Fibroblast of villous mesenchyme (primary cell): ENCODE data around the gene MBNL2. TPM values are rescaled to one million over a fixed set of nuclear protein-coding genes. Genes with fewer than 3 reads are reported as not detected.

ENCODE experiments used
- DNase-seq: peaks from one replicate; pipeline ENCODE4 v3.0.0-alpha.2; 2010; ENCODE audit warnings: low read depth
- H3K4me3 ChIP-seq: 2 replicates; pipeline ENCODE4 v1.5.1; 2011; ENCODE audit warnings: low read depth, mild to moderate bottlenecking, low read length
- CTCF ChIP-seq: IDR thresholded peaks from 2 replicates; pipeline ENCODE4 v1.5.1; 2012; ENCODE audit warnings: low read depth, mild to moderate bottlenecking, low read length; ENCODE audit not compliant: insufficient read depth
- total RNA-seq: library from RNA; depleted of rRNA; stranded (reverse); fragments of >200 nt; gene quantifications from 2 replicates; pipeline ENCODE4 v1.2.3, GENCODE V29; 2012

Gene MBNL2
- total RNA-seq, 1 donor = 120 TPM

GRCh38 chr13:97274829-97275649 lies 52.9 kb downstream of the MBNL2 start:
- DNase-seq = peak; percentile 89
- peak overlapping the region; percentile 12 for H3K4me3 ChIP-seq
- TF ChIP-seq CTCF = no peak

- DNase-seq = peak; percentile 32
- no peak for TF ChIP-seq CTCF
- H3K4me3 ChIP-seq = no peak overlapping the region
These were observed 53.8 kb downstream of the MBNL2 start for GRCh38 chr13:97275776-97276501.

- DNase-seq = no peak
- no peak for TF ChIP-seq CTCF
These were observed 54.7 kb downstream of the MBNL2 start for GRCh38 chr13:97276862-97277269.

GRCh38 chr13:97278435-97279411 lies 56.6 kb downstream of the MBNL2 start:
- H3K4me3 ChIP-seq = no peak overlapping the region
- peak; percentile 35 for DNase-seq
- TF ChIP-seq CTCF = no peak

More at GRCh38 chr13:97276862-97277269, 54.7 kb downstream of the MBNL2 start:
- no peak overlapping the region for H3K4me3 ChIP-seq

GRCh38 chr13:97279913-97280312 lies 57.8 kb downstream of the MBNL2 start:
- peak; percentile 78 for DNase-seq
- no peak for TF ChIP-seq CTCF
- no peak overlapping the region for H3K4me3 ChIP-seq

- DNase-seq = peak; percentile 34
These were observed 58.3 kb downstream of the MBNL2 start for GRCh38 chr13:97280478-97280877.

More at GRCh38 chr13:97280478-97280877, 58.3 kb downstream of the MBNL2 start:
- H3K4me3 ChIP-seq = no peak overlapping the region
- TF ChIP-seq CTCF = no peak
